Measurements from ENCODE around the gene PRDM16. TPM values are rescaled to one million over a fixed set of nuclear protein-coding genes. Genes with fewer than 3 reads are reported as not detected.

The PRDM16 gene
- total RNA-seq, 1 donor from 2014 or later: 0.43 TPM

- H2AFZ ChIP-seq (ENCODE audit: low read depth, low read length): peak overlapping the region; percentile 20
- DNase-seq (ENCODE audit: low read depth): no peak
- H3K4me2 ChIP-seq (ENCODE audit: low read length): peak overlapping the region; percentile 37
- no peaks in the 10 kb centered on the region for H3K36me3 Mint-ChIP-seq (ENCODE audit: low read depth, unreplicated experiment)
- peaks cover 11% of the 10 kb centered on the region for H3K79me2 ChIP-seq (ENCODE audit: insufficient read depth, low read length)
- peak overlapping the region; percentile 56 for H3K9ac ChIP-seq (ENCODE audit: low read length)
- no peaks in the 10 kb centered on the region for H4K20me1 ChIP-seq (ENCODE audit: insufficient read depth, low read length)
- H3K27ac Mint-ChIP-seq (ENCODE audit: unreplicated experiment): peak overlapping the region; percentile 99
- TF ChIP-seq EZH2 (IDR thresholded peaks at IDR 0.05; ENCODE audit: insufficient read depth, low read length) (no peak), CTCF (IDR thresholded peaks at IDR 0.05; ENCODE audit: insufficient read depth, low read depth, low read length) (no peak)
- no peak for FAIRE-seq
- H3K36me3 ChIP-seq (ENCODE audit: insufficient read depth, low read length): no peaks in the 10 kb centered on the region
- H3K27me3 ChIP-seq (ENCODE audit: insufficient read depth, low read length): no peaks in the 10 kb centered on the region
- H3K4me1 Mint-ChIP-seq (ENCODE audit: low read depth, unreplicated experiment): peaks cover 35% of the 10 kb centered on the region
- peaks cover 8% of the 10 kb centered on the region for H3K27me3 Mint-ChIP-seq (ENCODE audit: low read depth, unreplicated experiment)
- no peaks in the 10 kb centered on the region for H3K9me3 ChIP-seq (ENCODE audit: insufficient read depth, low read depth, low read length)
- H3K4me3 Mint-ChIP-seq (ENCODE audit: unreplicated experiment): no peak overlapping the region
- peak overlapping the region; percentile 99 for H3K27ac ChIP-seq (ENCODE audit: low read depth, low read length)
- peaks cover 42% of the 10 kb centered on the region for H3K4me1 ChIP-seq (ENCODE audit: insufficient read depth, low read length)
- H3K9me3 Mint-ChIP-seq (ENCODE audit: unreplicated experiment): no peaks in the 10 kb centered on the region
- no peak overlapping the region for H3K4me3 ChIP-seq (ENCODE audit: insufficient read depth, low read depth, low read length)
Measured at GRCh38 chr1:3312310-3312897, 243.4 kb downstream of the PRDM16 start.

- Mint-ChIP-seq H3K27me3 (ENCODE audit: low read depth, unreplicated experiment) (peaks cover 4% of the 10 kb centered on the region), H3K9me3 (ENCODE audit: unreplicated experiment) (no peaks in the 10 kb centered on the region), H3K4me3 (ENCODE audit: unreplicated experiment) (no peak overlapping the region), H3K4me1 (ENCODE audit: low read depth, unreplicated experiment) (peaks cover 33% of the 10 kb centered on the region), H3K36me3 (ENCODE audit: low read depth, unreplicated experiment) (no peaks in the 10 kb centered on the region), H3K27ac (ENCODE audit: unreplicated experiment) (peak overlapping the region; percentile 99)
- H3K9ac ChIP-seq (ENCODE audit: low read length): peak overlapping the region; percentile 88
- peak overlapping the region; percentile 56 for H3K4me2 ChIP-seq (ENCODE audit: low read length)
- H2AFZ ChIP-seq (ENCODE audit: low read depth, low read length): peak overlapping the region; percentile 59
- H3K4me1 ChIP-seq (ENCODE audit: insufficient read depth, low read length): peaks cover 38% of the 10 kb centered on the region
- peak; percentile 99 for DNase-seq (ENCODE audit: low read depth)
- no peaks in the 10 kb centered on the region for H4K20me1 ChIP-seq (ENCODE audit: insufficient read depth, low read length)
- H3K79me2 ChIP-seq (ENCODE audit: insufficient read depth, low read length): peaks cover 11% of the 10 kb centered on the region
- no peak for TF ChIP-seq EZH2 (IDR thresholded peaks at IDR 0.05; ENCODE audit: insufficient read depth, low read length)
- no peak for TF ChIP-seq CTCF (IDR thresholded peaks at IDR 0.05; ENCODE audit: insufficient read depth, low read depth, low read length)
- H3K9me3 ChIP-seq (ENCODE audit: insufficient read depth, low read depth, low read length): no peaks in the 10 kb centered on the region
- no peaks in the 10 kb centered on the region for H3K27me3 ChIP-seq (ENCODE audit: insufficient read depth, low read length)
- no peak overlapping the region for H3K4me3 ChIP-seq (ENCODE audit: insufficient read depth, low read depth, low read length)
- peak; percentile 93 for FAIRE-seq
- H3K27ac ChIP-seq (ENCODE audit: low read depth, low read length): peak overlapping the region; percentile 99
- H3K36me3 ChIP-seq (ENCODE audit: insufficient read depth, low read length): no peaks in the 10 kb centered on the region
Measured at GRCh38 chr1:3312898-3313575, 244.0 kb downstream of the PRDM16 start.

- no peaks in the 10 kb centered on the region for H3K36me3 ChIP-seq (ENCODE audit: insufficient read depth, low read length)
- H3K27me3 ChIP-seq (ENCODE audit: insufficient read depth, low read length): no peaks in the 10 kb centered on the region
- H3K9ac ChIP-seq (ENCODE audit: low read length): peak overlapping the region; percentile 88
- peaks cover 11% of the 10 kb centered on the region for H3K79me2 ChIP-seq (ENCODE audit: insufficient read depth, low read length)
- no peak overlapping the region for H3K4me3 ChIP-seq (ENCODE audit: insufficient read depth, low read depth, low read length)
- TF ChIP-seq EZH2 (IDR thresholded peaks at IDR 0.05; ENCODE audit: insufficient read depth, low read length): no peak
- TF ChIP-seq CTCF (IDR thresholded peaks at IDR 0.05; ENCODE audit: insufficient read depth, low read depth, low read length): no peak
- H2AFZ ChIP-seq (ENCODE audit: low read depth, low read length): peak overlapping the region; percentile 59
- H3K4me3 Mint-ChIP-seq (ENCODE audit: unreplicated experiment): no peak overlapping the region
- H4K20me1 ChIP-seq (ENCODE audit: insufficient read depth, low read length): no peaks in the 10 kb centered on the region
- no peaks in the 10 kb centered on the region for H3K9me3 ChIP-seq (ENCODE audit: insufficient read depth, low read depth, low read length)
- H3K4me1 ChIP-seq (ENCODE audit: insufficient read depth, low read length): peaks cover 38% of the 10 kb centered on the region
- H3K9me3 Mint-ChIP-seq (ENCODE audit: unreplicated experiment): no peaks in the 10 kb centered on the region
- peak overlapping the region; percentile 99 for H3K27ac ChIP-seq (ENCODE audit: low read depth, low read length)
- H3K4me2 ChIP-seq (ENCODE audit: low read length): peak overlapping the region; percentile 56
- FAIRE-seq: no peak
- peak; percentile 93 for DNase-seq (ENCODE audit: low read depth)
- H3K27ac Mint-ChIP-seq (ENCODE audit: unreplicated experiment): peak overlapping the region; percentile 99
- H3K27me3 Mint-ChIP-seq (ENCODE audit: low read depth, unreplicated experiment): peaks cover 4% of the 10 kb centered on the region
- no peaks in the 10 kb centered on the region for H3K36me3 Mint-ChIP-seq (ENCODE audit: low read depth, unreplicated experiment)
- peaks cover 34% of the 10 kb centered on the region for H3K4me1 Mint-ChIP-seq (ENCODE audit: low read depth, unreplicated experiment)
Measured at GRCh38 chr1:3313576-3313950, 244.6 kb downstream of the PRDM16 start.

Measured in astrocyte (in vitro differentiated cells and primary cell).